Endothelial cell of umbilical vein (primary cell): ENCODE data around the gene GRIN2D. TPM values are rescaled to one million over a fixed set of nuclear protein-coding genes. Genes with fewer than 3 reads are reported as not detected.
A peak's percentile ranks its signal among the peaks of the same experiment; 100 is the strongest.

ENCODE experiments used
- Bru-seq: library from RNA; stranded (reverse); fragments of 400-500 nt; gene quantifications from one replicate; lab custom pipeline; 2021; lab: Mats Ljungman, UMichigan
- BruChase-seq, 2 experiments: library from RNA; stranded (reverse); fragments of 400-500 nt; gene quantifications; one replicate each; lab custom pipeline; 2021; lab: Mats Ljungman, UMichigan
- BruUV-seq: library from RNA; stranded (reverse); fragments of 400-500 nt; replicated peaks from 2 replicates; lab custom pipeline; 2021; lab: Mats Ljungman, UMichigan
- CTCF ChIA-PET: fragments of 300-600, 350-600 bp; sonication (Branson Sonifier 250); formaldehyde crosslinking; loops from one replicate; lab custom pipeline; 2021; ENCODE audit warnings: antibody characterized with exemption, inconsistent platforms; lab: Charles Lee
- POLR2A ChIA-PET: fragments of 300-600, 350-600 bp; sonication (Branson Sonifier 250); formaldehyde crosslinking; loops from one replicate; lab custom pipeline; 2021; ENCODE audit warnings: antibody characterized with exemption, inconsistent platforms; lab: Charles Lee
- DNase-seq: peaks from one replicate; pipeline ENCODE4 v3.0.0-alpha.2; 2011; ENCODE audit warnings: low read depth, low spot score
- FAIRE-seq: peaks from 2 replicates; lab custom pipeline; 2011; peaks lifted over from hg19 to GRCh38; lab: Jason Lieb, UNC
- H2AFZ ChIP-seq: 2 replicates; pipeline ENCODE4 v1.6.0; 2012; ENCODE audit warnings: low read depth, low read length, control low read depth, inconsistent platforms
- H3K27ac ChIP-seq: 2 replicates; pipeline ENCODE4 v1.5.1; 2011; ENCODE audit warnings: low read depth, mild to moderate bottlenecking, control low read depth, low read length, moderate library complexity; ENCODE audit not compliant: insufficient read depth
- H3K27me3 ChIP-seq, 2 experiments: 2 replicates each; pipeline versions ENCODE4 v1.6.0 to v1.6.1; 2011; ENCODE audit warnings: low read length in 2 of 2, mixed read lengths in 1 of 2; ENCODE audit not compliant: control insufficient read depth in 2 of 2, insufficient read depth in 2 of 2
- H3K36me3 ChIP-seq, 2 experiments: 2 replicates in 1 of 2; 3 replicates in 1 of 2; pipeline ENCODE4 v1.5.1; 2011; ENCODE audit warnings: low read length in 2 of 2, mild to moderate bottlenecking in 1 of 2, moderate library complexity in 1 of 2; ENCODE audit not compliant: control insufficient read depth in 2 of 2, insufficient read depth in 2 of 2; ENCODE audit errors: extremely low read depth in 1 of 2
- H3K4me1 ChIP-seq: 3 replicates; pipeline ENCODE4 v1.5.1; 2011; ENCODE audit warnings: mild to moderate bottlenecking, low read length; ENCODE audit not compliant: control insufficient read depth, insufficient read depth; ENCODE audit errors: extremely low read depth
- H3K4me2 ChIP-seq: 2 replicates; pipeline ENCODE4 v1.6.1; 2011; ENCODE audit warnings: low read length, control low read depth, mixed read lengths; ENCODE audit not compliant: insufficient read depth
- H3K4me3 ChIP-seq, 3 experiments: fragments of 200-600 bp in 1 of 3; sonication (generic), shearing (Covaris generic) in 1 of 3; replicated peaks in 1 of 3; 2 replicates each; pipeline ENCODE4 v1.5.1; 2011 to 2016; ENCODE audit warnings: control low read depth in 3 of 3, low read length in 3 of 3, mild to moderate bottlenecking in 2 of 3, inconsistent platforms in 1 of 3, low read depth in 1 of 3, moderate library complexity in 1 of 3; ENCODE audit not compliant: insufficient read depth in 1 of 3
- H3K79me2 ChIP-seq: 2 replicates; pipeline ENCODE4 v1.6.0; 2012; ENCODE audit warnings: low read length, inconsistent platforms; ENCODE audit not compliant: control insufficient read depth, insufficient read depth
- H3K9ac ChIP-seq: replicated peaks from 2 replicates; pipeline ENCODE3; 2011; ENCODE audit warnings: low read length, control low read depth; ENCODE audit not compliant: insufficient read depth; ENCODE audit errors: extremely low read depth
- H3K9me1 ChIP-seq: replicated peaks from 3 replicates; pipeline ENCODE4 v1.6.0; 2011; ENCODE audit warnings: mild to moderate bottlenecking, low read length; ENCODE audit not compliant: control insufficient read depth, insufficient read depth; ENCODE audit errors: extremely low read depth
- H3K9me3 ChIP-seq: replicated peaks from 2 replicates; pipeline ENCODE4 v1.5.1; 2012; ENCODE audit warnings: low read length, inconsistent platforms; ENCODE audit not compliant: control insufficient read depth, insufficient read depth
- H4K20me1 ChIP-seq: replicated peaks from 2 replicates; pipeline ENCODE3; 2011; ENCODE audit warnings: mild to moderate bottlenecking, low read length; ENCODE audit not compliant: control insufficient read depth, insufficient read depth; ENCODE audit errors: extremely low read depth
- CTCF ChIP-seq, 2 donors: IDR thresholded peaks; 1 replicate in 1 of 2; 2 replicates in 1 of 2; pipeline ENCODE4 v1.5.1; 2011; ENCODE audit warnings: low read length in 2 of 2, mild to moderate bottlenecking in 2 of 2, moderate library complexity in 2 of 2, control low read depth in 1 of 2, inconsistent platforms in 1 of 2, low read depth in 1 of 2; ENCODE audit not compliant: insufficient read depth in 1 of 2; ENCODE audit errors: extremely low read depth in 1 of 2
- EZH2 ChIP-seq: IDR thresholded peaks from 2 replicates; pipeline ENCODE4 v1.6.1; 2012; ENCODE audit warnings: borderline replicate concordance, low read depth, mild to moderate bottlenecking, moderate library complexity, low read length, inconsistent platforms; ENCODE audit not compliant: severe bottlenecking
- FOS ChIP-seq: IDR thresholded peaks from 2 replicates; pipeline ENCODE4 v1.6.1; 2011; ENCODE audit warnings: mild to moderate bottlenecking, low read length, moderate library complexity, borderline replicate concordance; ENCODE audit not compliant: insufficient read depth
- GATA2 ChIP-seq: IDR thresholded peaks from 2 replicates; pipeline ENCODE4 v1.7.0; 2011; ENCODE audit warnings: low read depth, mild to moderate bottlenecking, moderate library complexity, mixed read lengths, low read length; ENCODE audit not compliant: insufficient read length, insufficient read depth
- JUN ChIP-seq: IDR thresholded peaks from 2 replicates; pipeline ENCODE4 v1.6.1; 2011; ENCODE audit warnings: borderline replicate concordance, low read depth; ENCODE audit not compliant: insufficient read length, insufficient read depth
- MAX ChIP-seq: IDR thresholded peaks from 2 replicates; pipeline ENCODE4 v1.6.1; 2011; ENCODE audit not compliant: insufficient read depth, insufficient read length
- MYC ChIP-seq: IDR thresholded peaks from one replicate; pipeline ENCODE4 v1.6.1; 2011; ENCODE audit warnings: mild to moderate bottlenecking, low read depth, low read length
- POLR2A ChIP-seq: IDR thresholded peaks from 2 replicates; pipeline ENCODE4 v1.6.1; 2012; ENCODE audit warnings: low read depth, mild to moderate bottlenecking, control low read depth, low read length
- POLR2AphosphoS5 ChIP-seq: IDR thresholded peaks from 2 replicates; pipeline ENCODE4 v1.6.1; 2012; ENCODE audit warnings: low read depth, mild to moderate bottlenecking, control low read depth, low read length, moderate library complexity; ENCODE audit not compliant: insufficient read depth
- dilution Hi-C: fragments of 300-500 bp; cut with MboI; formaldehyde crosslinking; loops from one replicate; pipeline ENCODE4 v1.15.0; 2019; ENCODE audit warnings: low sequenced_read_pairs; ENCODE audit not compliant: extremely low pct_ligation_motif_present
- intact Hi-C: fragments of 100-400 bp; cut with micrococcal nuclease; formaldehyde crosslinking; loops from one replicate; pipeline ENCODE4 v1.10.0; 2022
- long read RNA-seq: library from polyadenylated mRNA; stranded (forward); transcript quantifications from one replicate; pipeline ENCODE4 v2.0.0, GENCODE V29; 2021
- polyA minus RNA-seq, 3 experiments: library from RNA; depleted of rRNA, polyadenylated mRNA; stranded (reverse); fragments of >200 nt; gene quantifications; 1 replicate in 1 of 3; 2 replicates in 2 of 3; pipeline ENCODE4 v1.2.3, GENCODE V29; 2011
- polyA plus RNA-seq, 4 experiments: library from polyadenylated mRNA; depleted of rRNA in 3 of 4; stranded (reverse) in 3 of 4; unstranded in 1 of 4; fragments of >200 nt; gene quantifications; 2 replicates each; pipeline versions ENCODE4 v1.2.1 to v1.2.3, GENCODE V29; 2011 to 2012; ENCODE audit warnings: missing spikeins in 1 of 4
- total RNA-seq: library from RNA; stranded (reverse); gene quantifications from 2 replicates; pipeline ENCODE4 v1.2.3, GENCODE V29; 2021

GRIN2D gene
- total RNA-seq (1.8 and 2.1 TPM in 2 replicates), polyA plus RNA-seq (0.38 and 0.59 TPM in 2 replicates), polyA minus RNA-seq (0.81 and 1.3 TPM in 2 replicates), Bru-seq, nascent RNA (percentile 27 among the genes with signal in this experiment), BruChase-seq, experiment 1, labeled RNA remaining after a 6-hour chase (percentile 34 among the genes with signal in this experiment), BruChase-seq, experiment 2, labeled RNA remaining after a 2-hour chase (percentile 32 among the genes with signal in this experiment)
- 0.47 and 0.52 TPM in 2 replicates for polyA plus RNA-seq (2011; cell fraction: cytosol; rRNA removed)
- 0.91 and 1.0 TPM in 2 replicates for polyA plus RNA-seq (2011; cell fraction: nucleus; rRNA removed)
- polyA plus RNA-seq (2012): 2.6 and 6.4 TPM in 2 replicates
- 1.1 TPM for polyA minus RNA-seq (2011; cell fraction: cytosol; rRNA and poly(A)+ RNA removed)
- polyA minus RNA-seq (2011; cell fraction: nucleus; rRNA and poly(A)+ RNA removed): 0.96 and 1.1 TPM in 2 replicates
- long read RNA-seq, partial matches to known transcripts: 0 of 3 reads
- long read RNA-seq, other reads (novel, unspliced or antisense): 3 of 3 reads

- peaks cover 21 to 33% of the 10 kb centered on the region in 2 experiments for H3K27me3 ChIP-seq
- H3K4me3 ChIP-seq: peak within 1 kb of the TSS in 1 of 3 experiments; percentile 1
- H3K4me1 ChIP-seq: peaks cover 10% of the 10 kb centered on the region
- no peak for FAIRE-seq
- H3K79me2 ChIP-seq: peaks cover 20% of the 10 kb centered on the region
- peak; percentile 26 for DNase-seq
- no peak within 1 kb of the TSS for H3K9ac ChIP-seq
- peak within 1 kb of the TSS; percentile 13 for H3K4me2 ChIP-seq
- dilution Hi-C loops: no loop called here
- H3K9me1 ChIP-seq: no peaks in the 10 kb centered on the region
- intact Hi-C loops: no loop called here
- no peaks in the 10 kb centered on the region for H3K9me3 ChIP-seq
- no peaks in the 10 kb centered on the region for H4K20me1 ChIP-seq
- no peak for TF ChIP-seq POLR2A
- no peak for TF ChIP-seq CTCF (IDR thresholded peaks at IDR 0.05; ENCODE audit: extremely low read depth in 1 of 2, insufficient read depth in 1 of 2, low read depth in 1 of 2, low read length in 2 of 2)
- TF ChIP-seq GATA2: no peak
- no peak for TF ChIP-seq FOS
- TF ChIP-seq MAX: no peak
- no peak for TF ChIP-seq EZH2
- TF ChIP-seq POLR2AphosphoS5: no peak
- TF ChIP-seq JUN: no peak
- no peak for TF ChIP-seq MYC
- CTCF ChIA-PET: interaction anchor here (0.6 to 2.2 kb wide), 4 partner anchors 51 to 195 kb away, joined by 3 to 9 read pairs (median 8); no protein-coding TSS in a partner anchor
- no TSS peak for BruUV-seq
- POLR2A ChIA-PET: no interaction called here
- H3K36me3 ChIP-seq: peaks cover 3 to 5% of the 10 kb centered on the region in 2 experiments
- peak within 1 kb of the TSS; percentile 24 for H2AFZ ChIP-seq
- no peak within 1 kb of the TSS for H3K27ac ChIP-seq
Measured at GRCh38 chr19:48393559-48394330, at the start of gene GRIN2D. Gene GRIN2D, plus strand, starts transcription at chr19:48393668. Its CDS starts 4,725 bp downstream, at chr19:48398393.
